Loucy (cell line): Measurements from ENCODE around the gene OR2M3.

Experiments
- H2AFZ ChIP-seq: fragments of 200-600 bp; sonication (generic); 2 replicates; pipeline ENCODE4 v1.6.0; 2016; ENCODE audit warnings: antibody characterized with exemption, mild to moderate bottlenecking, low read length, moderate library complexity
- H3F3A ChIP-seq: fragments of 200-600 bp; 2 replicates; pipeline ENCODE4 v1.6.0; 2016; ENCODE audit warnings: antibody characterized with exemption, low read depth, mild to moderate bottlenecking
- H3K27me3 ChIP-seq: fragments of 200-600 bp; sonication (generic); 2 replicates; pipeline ENCODE4 v1.6.1; 2014; ENCODE audit warnings: low read length, mild to moderate bottlenecking; ENCODE audit not compliant: insufficient read depth, poor library complexity, severe bottlenecking
- H3K36me3 ChIP-seq: fragments of 200-600 bp; sonication (generic); 2 replicates; pipeline ENCODE4 v1.6.1; 2016; ENCODE audit warnings: low read length; ENCODE audit not compliant: insufficient read depth
- H3K4me1 ChIP-seq: fragments of 200-600 bp; sonication (generic); 2 replicates; pipeline ENCODE4 v1.5.1; 2014; ENCODE audit warnings: low read length, mild to moderate bottlenecking; ENCODE audit not compliant: insufficient read depth, poor library complexity, severe bottlenecking
- H3K4me2 ChIP-seq: fragments of 200-600 bp; sonication (generic); 2 replicates; pipeline ENCODE4 v1.6.0; 2014; ENCODE audit warnings: antibody characterized with exemption, low read length, low read depth, mild to moderate bottlenecking; ENCODE audit not compliant: poor library complexity, severe bottlenecking
- H3K4me3 ChIP-seq: fragments of 200-600 bp; sonication (generic); 2 replicates; pipeline ENCODE4 v1.5.1; 2014; ENCODE audit warnings: low read length, mild to moderate bottlenecking, mixed read lengths; ENCODE audit not compliant: poor library complexity, severe bottlenecking
- H3K79me2 ChIP-seq: fragments of 200-600 bp; sonication (generic); 2 replicates; pipeline ENCODE4 v1.6.1; 2014; ENCODE audit warnings: low read length; ENCODE audit not compliant: insufficient read depth
- H3K9ac ChIP-seq: fragments of 200-600 bp; sonication (generic); 2 replicates; pipeline ENCODE4 v1.6.0; 2014; ENCODE audit warnings: mild to moderate bottlenecking, low read depth, low read length, moderate library complexity; ENCODE audit not compliant: poor library complexity, severe bottlenecking
- H3K9me2 ChIP-seq: fragments of 200-600 bp; sonication (generic); replicated peaks from 2 replicates; pipeline ENCODE4 v1.6.1; 2016; ENCODE audit warnings: low read depth, low read length, mixed read lengths
- H3K9me3 ChIP-seq: fragments of 200-600 bp; sonication (generic); 2 replicates; pipeline ENCODE4 v1.6.1; 2014; ENCODE audit warnings: mild to moderate bottlenecking, antibody characterized with exemption, low read length, low read depth; ENCODE audit not compliant: insufficient read depth
- H4K20me1 ChIP-seq: fragments of 200-600 bp; sonication (generic); 2 replicates; pipeline ENCODE4 v1.6.0; 2014; ENCODE audit warnings: antibody characterized with exemption, low read length, mild to moderate bottlenecking; ENCODE audit not compliant: insufficient read depth, poor library complexity, severe bottlenecking
- EZH2phosphoT487 ChIP-seq: fragments of 200-600 bp; IDR thresholded peaks from 2 replicates; pipeline ENCODE4 v1.6.1; 2018; ENCODE audit warnings: antibody characterized with exemption, mild to moderate bottlenecking, moderate library complexity, borderline replicate concordance
- TF ChIP-seq, protein P1 (sequence below): fragments of 200-600 bp; sonication (generic); conservative IDR thresholded peaks from 2 replicates; pipeline ENCODE4 v1.5.1; 2014; ENCODE audit warnings: mild to moderate bottlenecking, antibody characterized with exemption, low read length

OR2M3 gene

DNA sequence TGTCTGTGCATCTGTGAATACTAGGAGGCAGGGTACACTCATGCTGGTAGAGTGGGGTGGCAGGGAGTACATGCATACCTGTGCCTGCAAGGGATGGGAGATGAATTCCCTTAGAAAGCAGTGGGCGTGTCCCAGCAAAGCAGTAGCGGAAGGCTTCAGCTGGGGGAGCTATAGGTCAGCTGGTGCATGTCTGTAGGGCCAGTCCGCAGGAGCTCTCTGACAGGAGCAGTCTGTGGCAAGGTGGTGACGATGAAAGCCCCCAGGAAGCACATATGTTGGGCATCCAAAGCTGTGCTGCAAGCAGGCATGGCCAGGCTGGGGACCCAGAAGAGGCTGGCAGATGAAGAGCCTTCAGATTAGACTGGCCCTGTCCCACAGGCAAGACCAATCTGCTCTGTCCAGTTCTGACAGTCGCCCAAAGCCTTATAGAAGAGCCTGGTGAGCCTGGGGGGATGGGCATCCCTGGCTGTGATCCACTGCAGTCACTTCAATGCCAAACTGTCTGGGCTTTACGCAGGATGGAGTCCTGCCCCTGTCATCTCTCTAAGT is 32.4 kb downstream of the OR2M3 start:
- no peaks in the 10 kb centered on the region for H3K79me2 ChIP-seq
- H2AFZ ChIP-seq = no peak overlapping the region
- H3K4me2 ChIP-seq = no peak overlapping the region
- no peaks in the 10 kb centered on the region; the same call in 1 of the 2 replicates for H3K9me3 ChIP-seq
- H3K4me3 ChIP-seq = no peak overlapping the region
- H3K9me2 ChIP-seq = no peaks in the 10 kb centered on the region
- no peaks in the 10 kb centered on the region for H3K4me1 ChIP-seq
- no peaks in the 10 kb centered on the region for H3K27me3 ChIP-seq
- no peaks in the 10 kb centered on the region for H3K36me3 ChIP-seq
- H4K20me1 ChIP-seq = no peaks in the 10 kb centered on the region
- no peaks in the 10 kb centered on the region for H3F3A ChIP-seq
- H3K9ac ChIP-seq = no peak overlapping the region
- no peak for TF ChIP-seq EZH2phosphoT487
- TF ChIP-seq, protein P1, sequence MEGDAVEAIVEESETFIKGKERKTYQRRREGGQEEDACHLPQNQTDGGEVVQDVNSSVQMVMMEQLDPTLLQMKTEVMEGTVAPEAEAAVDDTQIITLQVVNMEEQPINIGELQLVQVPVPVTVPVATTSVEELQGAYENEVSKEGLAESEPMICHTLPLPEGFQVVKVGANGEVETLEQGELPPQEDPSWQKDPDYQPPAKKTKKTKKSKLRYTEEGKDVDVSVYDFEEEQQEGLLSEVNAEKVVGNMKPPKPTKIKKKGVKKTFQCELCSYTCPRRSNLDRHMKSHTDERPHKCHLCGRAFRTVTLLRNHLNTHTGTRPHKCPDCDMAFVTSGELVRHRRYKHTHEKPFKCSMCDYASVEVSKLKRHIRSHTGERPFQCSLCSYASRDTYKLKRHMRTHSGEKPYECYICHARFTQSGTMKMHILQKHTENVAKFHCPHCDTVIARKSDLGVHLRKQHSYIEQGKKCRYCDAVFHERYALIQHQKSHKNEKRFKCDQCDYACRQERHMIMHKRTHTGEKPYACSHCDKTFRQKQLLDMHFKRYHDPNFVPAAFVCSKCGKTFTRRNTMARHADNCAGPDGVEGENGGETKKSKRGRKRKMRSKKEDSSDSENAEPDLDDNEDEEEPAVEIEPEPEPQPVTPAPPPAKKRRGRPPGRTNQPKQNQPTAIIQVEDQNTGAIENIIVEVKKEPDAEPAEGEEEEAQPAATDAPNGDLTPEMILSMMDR = no peak

- no peak within 1 kb of the TSS for H3K4me2 ChIP-seq
- no peaks in the 10 kb centered on the region for H3K4me1 ChIP-seq
- no peaks in the 10 kb centered on the region for H3K79me2 ChIP-seq
- TF ChIP-seq, protein P1 = no peak
- no peak for TF ChIP-seq EZH2phosphoT487
- no peak within 1 kb of the TSS for H2AFZ ChIP-seq
- no peaks in the 10 kb centered on the region for H4K20me1 ChIP-seq
- H3K9ac ChIP-seq = no peak within 1 kb of the TSS
- no peak within 1 kb of the TSS for H3K4me3 ChIP-seq
- no peaks in the 10 kb centered on the region for H3K36me3 ChIP-seq
- H3K27me3 ChIP-seq = no peaks in the 10 kb centered on the region
- no peaks in the 10 kb centered on the region for H3K9me2 ChIP-seq
- H3K9me3 ChIP-seq = no peaks in the 10 kb centered on the region; the same call in 1 of the 2 replicates
- no peaks in the 10 kb centered on the region for H3F3A ChIP-seq
Measured at GRCh38 chr1:248231117-248231516, 34.1 kb downstream of the OR2M3 start, which contains the start of gene OR2M4. TSS of gene OR2M4 (plus strand) at chr1:248231417. CDS start at chr1:248238929, 7,512 bp downstream.

DNA sequence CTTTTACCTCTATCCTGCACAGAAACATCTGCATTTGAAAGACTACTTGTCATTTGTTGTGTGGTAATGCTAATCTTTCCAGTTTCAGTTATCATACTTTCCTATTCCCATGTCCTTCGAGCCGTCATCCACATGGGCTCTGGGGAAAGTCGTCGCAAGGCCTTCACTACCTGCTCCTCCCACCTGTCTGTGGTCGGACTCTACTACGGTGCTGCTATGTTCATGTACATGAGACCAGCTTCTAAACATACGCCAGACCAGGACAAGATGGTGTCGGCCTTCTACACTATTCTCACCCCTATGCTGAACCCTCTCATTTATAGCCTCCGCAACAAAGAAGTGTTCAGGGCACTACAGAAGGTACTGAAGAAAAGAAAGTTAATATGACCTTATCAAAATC is 42.4 kb downstream of the OR2M3 start:
- no peaks in the 10 kb centered on the region for H3K36me3 ChIP-seq
- H3K4me3 ChIP-seq = no peak overlapping the region
- no peaks in the 10 kb centered on the region for H3K9me2 ChIP-seq
- no peaks in the 10 kb centered on the region for H3K27me3 ChIP-seq
- no peaks in the 10 kb centered on the region for H4K20me1 ChIP-seq
- no peaks in the 10 kb centered on the region for H3F3A ChIP-seq
- H3K79me2 ChIP-seq = no peaks in the 10 kb centered on the region
- H3K9ac ChIP-seq = no peak overlapping the region
- no peak for TF ChIP-seq EZH2phosphoT487
- TF ChIP-seq, protein P1 = no peak
- no peak overlapping the region for H3K4me2 ChIP-seq
- H3K9me3 ChIP-seq = no peaks in the 10 kb centered on the region
- no peaks in the 10 kb centered on the region for H3K4me1 ChIP-seq
- H2AFZ ChIP-seq = no peak overlapping the region
